Osteoblast (primary cell): ENCODE data around the gene MLN. TPM values are rescaled to one million over a fixed set of nuclear protein-coding genes. Genes with fewer than 3 reads are reported as not detected.

Source experiments
- DNase-seq: peaks from one replicate; pipeline ENCODE4 v3.0.0; 2011; ENCODE audit warnings: low spot score, mixed read lengths; ENCODE audit not compliant: insufficient read length; ENCODE audit errors: missing footprints
- H2AFZ ChIP-seq: 2 replicates; pipeline ENCODE4 v1.6.0; 2011; ENCODE audit warnings: mild to moderate bottlenecking, low read length
- H3K27ac ChIP-seq: 2 replicates; pipeline ENCODE4 v1.5.1; 2011; ENCODE audit warnings: mild to moderate bottlenecking, low read depth, low read length, moderate library complexity
- H3K27me3 ChIP-seq: 2 replicates; pipeline ENCODE4 v1.6.0; 2012; ENCODE audit warnings: mild to moderate bottlenecking, control low read depth, inconsistent platforms, low read length, moderate library complexity; ENCODE audit not compliant: insufficient read depth
- H3K36me3 ChIP-seq: 2 replicates; pipeline ENCODE4 v1.5.1; 2011; ENCODE audit warnings: mild to moderate bottlenecking, low read length, control low read depth, moderate library complexity; ENCODE audit not compliant: insufficient read depth
- H3K4me1 ChIP-seq: 2 replicates; pipeline ENCODE4 v1.5.1; 2011; ENCODE audit warnings: mild to moderate bottlenecking, low read length, control low read depth, moderate library complexity; ENCODE audit not compliant: insufficient read depth
- H3K4me2 ChIP-seq: 2 replicates; pipeline ENCODE4 v1.6.0; 2011; ENCODE audit warnings: mild to moderate bottlenecking, low read length; ENCODE audit not compliant: insufficient read depth
- H3K4me3 ChIP-seq: fragments of 200-600 bp; sonication (generic); 3 replicates; pipeline ENCODE4 v1.5.1; 2012; ENCODE audit warnings: mild to moderate bottlenecking, low read length, inconsistent platforms; ENCODE audit not compliant: insufficient read depth
- H3K79me2 ChIP-seq: 2 replicates; pipeline ENCODE4 v1.6.0; 2012; ENCODE audit warnings: mild to moderate bottlenecking, low read length, control low read depth, inconsistent platforms; ENCODE audit not compliant: insufficient read depth
- H3K9me3 ChIP-seq: 2 replicates; pipeline ENCODE4 v1.5.1; 2011; ENCODE audit warnings: low read depth, low read length, control low read depth
- H4K20me1 ChIP-seq: 2 replicates; pipeline ENCODE4 v1.6.0; 2012; ENCODE audit warnings: mild to moderate bottlenecking, low read length, control low read depth; ENCODE audit not compliant: insufficient read depth
- total RNA-seq: library from RNA; depleted of rRNA; stranded (reverse); fragments of >200 nt; gene quantifications from 2 replicates; pipeline ENCODE4 v1.2.3, GENCODE V29; 2012
- TF ChIP-seq, protein P1 (sequence below): IDR thresholded peaks from 2 replicates; pipeline ENCODE4 v1.5.1; 2011; ENCODE audit warnings: mild to moderate bottlenecking, low read depth, low read length, moderate library complexity; ENCODE audit errors: extremely low read depth

The MLN gene
- total RNA-seq, 1 donor: not detected

DNA sequence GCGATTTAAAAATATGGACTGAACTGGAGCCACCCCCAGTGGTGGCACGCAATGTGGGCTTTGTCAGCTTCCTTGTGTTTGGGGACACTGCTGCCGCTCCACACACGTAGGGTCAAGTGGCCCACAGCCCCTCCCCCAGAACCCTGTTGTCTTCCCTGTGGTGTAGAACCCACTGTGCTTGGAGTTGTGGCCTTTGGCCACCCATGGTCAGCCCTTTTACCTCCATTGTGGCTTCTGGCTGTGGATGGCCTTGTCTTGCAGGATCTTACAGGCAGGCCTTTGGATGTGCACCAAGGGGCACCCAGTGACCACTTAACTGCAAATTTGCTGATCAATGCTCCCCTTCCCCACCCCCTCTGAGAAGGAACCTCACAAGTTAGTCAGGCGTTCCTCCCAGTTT, 12.9 kb downstream of the MLN start:
- Histone ChIP-seq H3K4me1 (peaks cover 39% of the 10 kb centered on the region), H3K9me3 (no peaks in the 10 kb centered on the region), H4K20me1 (peaks cover 18% of the 10 kb centered on the region), H3K4me2 (peak overlapping the region; percentile 17), H3K36me3 (peaks cover 7% of the 10 kb centered on the region), H3K79me2 (peaks cover 31% of the 10 kb centered on the region), H3K27ac (no peak overlapping the region), H3K27me3 (peaks cover 7% of the 10 kb centered on the region), H2AFZ (no peak overlapping the region), H3K4me3 (no peak overlapping the region)
- TF ChIP-seq, protein P1, sequence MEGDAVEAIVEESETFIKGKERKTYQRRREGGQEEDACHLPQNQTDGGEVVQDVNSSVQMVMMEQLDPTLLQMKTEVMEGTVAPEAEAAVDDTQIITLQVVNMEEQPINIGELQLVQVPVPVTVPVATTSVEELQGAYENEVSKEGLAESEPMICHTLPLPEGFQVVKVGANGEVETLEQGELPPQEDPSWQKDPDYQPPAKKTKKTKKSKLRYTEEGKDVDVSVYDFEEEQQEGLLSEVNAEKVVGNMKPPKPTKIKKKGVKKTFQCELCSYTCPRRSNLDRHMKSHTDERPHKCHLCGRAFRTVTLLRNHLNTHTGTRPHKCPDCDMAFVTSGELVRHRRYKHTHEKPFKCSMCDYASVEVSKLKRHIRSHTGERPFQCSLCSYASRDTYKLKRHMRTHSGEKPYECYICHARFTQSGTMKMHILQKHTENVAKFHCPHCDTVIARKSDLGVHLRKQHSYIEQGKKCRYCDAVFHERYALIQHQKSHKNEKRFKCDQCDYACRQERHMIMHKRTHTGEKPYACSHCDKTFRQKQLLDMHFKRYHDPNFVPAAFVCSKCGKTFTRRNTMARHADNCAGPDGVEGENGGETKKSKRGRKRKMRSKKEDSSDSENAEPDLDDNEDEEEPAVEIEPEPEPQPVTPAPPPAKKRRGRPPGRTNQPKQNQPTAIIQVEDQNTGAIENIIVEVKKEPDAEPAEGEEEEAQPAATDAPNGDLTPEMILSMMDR: no peak
- DNase-seq: peak; percentile 43

GRCh38 chr6:33790379-33790778, 13.4 kb downstream of the MLN start:
- no peak overlapping the region for H3K4me3 ChIP-seq
- peaks cover 22% of the 10 kb centered on the region for H4K20me1 ChIP-seq
- TF ChIP-seq, protein P1: no peak
- peaks cover 36% of the 10 kb centered on the region for H3K79me2 ChIP-seq
- H2AFZ ChIP-seq: no peak overlapping the region
- H3K4me2 ChIP-seq: peak overlapping the region; percentile 17
- H3K9me3 ChIP-seq: no peaks in the 10 kb centered on the region
- peak; percentile 80 for DNase-seq
- H3K27me3 ChIP-seq: peaks cover 7% of the 10 kb centered on the region
- H3K4me1 ChIP-seq: peaks cover 45% of the 10 kb centered on the region
- H3K36me3 ChIP-seq: peaks cover 7% of the 10 kb centered on the region
- no peak overlapping the region for H3K27ac ChIP-seq

- Histone ChIP-seq H3K79me2 (peaks cover 45% of the 10 kb centered on the region), H2AFZ (peak overlapping the region; percentile 89), H3K27me3 (peaks cover 4% of the 10 kb centered on the region), H3K4me1 (peaks cover 49% of the 10 kb centered on the region), H3K9me3 (no peaks in the 10 kb centered on the region), H3K4me3 (peak overlapping the region; percentile 84), H4K20me1 (peaks cover 30% of the 10 kb centered on the region), H3K27ac (no peak overlapping the region), H3K36me3 (peaks cover 15% of the 10 kb centered on the region), H3K4me2 (peak overlapping the region; percentile 90)
- peak; percentile 37 for DNase-seq
- TF ChIP-seq, protein P1: no peak
Measured at GRCh38 chr6:33789550-33789895, 14.3 kb downstream of the MLN start.

- peak within 1 kb of the TSS; percentile 87 for H3K27ac ChIP-seq
- peak within 1 kb of the TSS; percentile 89 for H2AFZ ChIP-seq
- H3K4me1 ChIP-seq: peaks cover 49% of the 10 kb centered on the region
- DNase-seq: peak; percentile 99
- H4K20me1 ChIP-seq: peaks cover 35% of the 10 kb centered on the region
- peak within 1 kb of the TSS; percentile 90 for H3K4me2 ChIP-seq
- no peaks in the 10 kb centered on the region for H3K9me3 ChIP-seq
- peaks cover 49% of the 10 kb centered on the region for H3K79me2 ChIP-seq
- H3K27me3 ChIP-seq: no peaks in the 10 kb centered on the region
- TF ChIP-seq, protein P1: no peak
- H3K36me3 ChIP-seq: peaks cover 20% of the 10 kb centered on the region
- H3K4me3 ChIP-seq: peak within 1 kb of the TSS; percentile 84
Measured at GRCh38 chr6:33788694-33789549, 14.9 kb downstream of the MLN start, which contains the start of gene LEMD2. LEMD2 (minus strand) TSS chr6:33789130; CDS start chr6:33789116, 14 bp downstream.
